Erythroblast (primary cell): Measurements from ENCODE around the gene HECW1.

Experiments used
- GATA1 ChIP-seq: IDR thresholded peaks from 2 replicates; pipeline ENCODE4 v1.6.1; 2011; ENCODE audit warnings: low read depth, mild to moderate bottlenecking, control low read depth, low read length, moderate library complexity
- POLR2A ChIP-seq: IDR thresholded peaks from 2 replicates; pipeline ENCODE4 v1.6.1; 2011; ENCODE audit warnings: mild to moderate bottlenecking, low read length

DNA sequence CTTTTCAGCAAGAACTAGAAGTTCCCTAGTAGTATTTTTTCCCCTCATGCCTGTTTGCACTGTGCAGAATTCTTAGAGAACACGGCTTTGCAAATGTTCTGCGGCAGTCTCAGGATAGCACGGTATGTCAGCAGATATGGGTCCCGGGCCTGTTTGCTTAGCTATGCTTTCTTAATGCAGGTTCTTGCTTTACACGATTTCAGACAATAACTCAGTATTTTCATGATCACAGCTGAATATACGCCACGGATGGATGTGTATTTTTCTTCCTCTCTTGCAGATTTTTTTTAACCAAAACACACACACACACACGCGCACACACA, 137.3 kb downstream of the HECW1 start:
- TF ChIP-seq POLR2A (no peak), GATA1 (no peak)
